Bronchial epithelial cell (primary cell): Measurements from ENCODE around the gene MME. TPM values are rescaled to one million over a fixed set of nuclear protein-coding genes. Genes with fewer than 3 reads are reported as not detected.
"Not testable (repeated sequence)": the region's sequence is repeated elsewhere in the genome, so short reads cannot be mapped to it uniquely, and the experiment has no call there.

Experiments used
- DNase-seq: peaks from one replicate; pipeline ENCODE4 v3.0.0-alpha.2; 2010; ENCODE audit warnings: low read depth
- FAIRE-seq: peaks from 2 replicates; lab custom pipeline; 2011; peaks lifted over from hg19 to GRCh38; lab: Jason Lieb, UNC
- H3K27me3 ChIP-seq: 2 replicates; pipeline ENCODE4 v1.5.1; 2011; ENCODE audit warnings: low read length; ENCODE audit not compliant: control insufficient read depth, insufficient read depth
- H3K36me3 ChIP-seq: 2 replicates; pipeline ENCODE4 v1.5.1; 2011; ENCODE audit warnings: low read length; ENCODE audit not compliant: control insufficient read depth, insufficient read depth
- H3K4me3 ChIP-seq: 2 replicates; pipeline ENCODE4 v1.5.1; 2011; ENCODE audit warnings: mild to moderate bottlenecking, low read depth, low read length, control low read depth
- CTCF ChIP-seq: IDR thresholded peaks from 2 replicates; pipeline ENCODE4 v1.5.1; 2011; ENCODE audit warnings: mild to moderate bottlenecking, moderate library complexity, low read length, control low read depth, inconsistent platforms; ENCODE audit not compliant: insufficient read depth, severe bottlenecking
- total RNA-seq: library from RNA; depleted of rRNA; stranded (reverse); fragments of >200 nt; gene quantifications from 2 replicates; pipeline ENCODE4 v1.2.1, GENCODE V29; 2014

The MME gene
- total RNA-seq, 1 donor from 2014 or later, result 25.3 TPM

GRCh38 chr3:155106119-155106518 lies 26.0 kb downstream of the MME start:
- no peak for FAIRE-seq
- no peak for TF ChIP-seq CTCF
- H3K27me3 ChIP-seq, result no peaks in the 10 kb centered on the region
- H3K36me3 ChIP-seq, result no peaks in the 10 kb centered on the region
- no peak for DNase-seq
- H3K4me3 ChIP-seq, result no peak overlapping the region

- no peak overlapping the region for H3K4me3 ChIP-seq
- DNase-seq, result no peak
- no peak for FAIRE-seq
- H3K27me3 ChIP-seq, result no peaks in the 10 kb centered on the region
- no peaks in the 10 kb centered on the region for H3K36me3 ChIP-seq
- TF ChIP-seq CTCF, result no peak
Observed at GRCh38 chr3:155110022-155110421, 29.9 kb downstream of the MME start.

- DNase-seq, result no peak
- H3K36me3 ChIP-seq, result no peaks in the 10 kb centered on the region
- no peak for TF ChIP-seq CTCF
- FAIRE-seq, result no peak
- H3K27me3 ChIP-seq, result no peaks in the 10 kb centered on the region
- H3K4me3 ChIP-seq, result no peak overlapping the region
Observed at GRCh38 chr3:155110996-155111901, 31.1 kb downstream of the MME start.

- Histone ChIP-seq H3K4me3 (no peak overlapping the region), H3K27me3 (no peaks in the 10 kb centered on the region), H3K36me3 (no peaks in the 10 kb centered on the region)
- FAIRE-seq, result no peak
- no peak for TF ChIP-seq CTCF
- DNase-seq, result no peak
Observed at GRCh38 chr3:155111971-155112370, 31.9 kb downstream of the MME start.

- Histone ChIP-seq H3K36me3 (no peaks in the 10 kb centered on the region), H3K27me3 (no peaks in the 10 kb centered on the region), H3K4me3 (no peak overlapping the region)
- peak; percentile 62 for DNase-seq
- no peak for TF ChIP-seq CTCF
- peak; percentile 91 for FAIRE-seq
Observed at GRCh38 chr3:155112661-155113389, 32.7 kb downstream of the MME start.

GRCh38 chr3:155124745-155125144 lies 44.6 kb downstream of the MME start:
- not testable (repeated sequence) for FAIRE-seq, DNase-seq, H3K4me3 ChIP-seq, H3K27me3 ChIP-seq, H3K36me3 ChIP-seq
